Measurements from ENCODE around the gene TCF7L1. TPM values are rescaled to one million over a fixed set of nuclear protein-coding genes. Genes with fewer than 3 reads are reported as not detected.

The TCF7L1 gene
- total RNA-seq, 4 donors from 2014 or later = 2.1 to 14.0 (median 3.9) TPM

GRCh38 chr2:85255813-85256594, 122.8 kb downstream of the TCF7L1 start:
- ATAC-seq (ENCODE audit: low FRiP score) (peak; percentile 39), DNase-seq (ENCODE audit: low spot score) (no peak)

GRCh38 chr2:85257359-85257969, 124.3 kb downstream of the TCF7L1 start:
- DNase-seq (ENCODE audit: low spot score) = no peak
- peak; percentile 47 for ATAC-seq (ENCODE audit: low FRiP score)
- TF ChIP-seq CTCF (IDR thresholded peaks at IDR 0.05) = no peak

More at GRCh38 chr2:85255813-85256594, 122.8 kb downstream of the TCF7L1 start:
- no peak for TF ChIP-seq CTCF (IDR thresholded peaks at IDR 0.05)

GRCh38 chr2:85257970-85258605, 124.9 kb downstream of the TCF7L1 start:
- no peak for DNase-seq (ENCODE audit: low spot score)
- ATAC-seq (ENCODE audit: low FRiP score) = no peak
- no peak for TF ChIP-seq CTCF (IDR thresholded peaks at IDR 0.05)

GRCh38 chr2:85259101-85259590, 126.0 kb downstream of the TCF7L1 start:
- DNase-seq (ENCODE audit: low spot score) (no peak), ATAC-seq (ENCODE audit: low FRiP score) (no peak)
- TF ChIP-seq CTCF (IDR thresholded peaks at IDR 0.05) = no peak

GRCh38 chr2:85259879-85260278, 126.7 kb downstream of the TCF7L1 start:
- no peak for ATAC-seq (ENCODE audit: low FRiP score)
- no peak for DNase-seq (ENCODE audit: low spot score)

GRCh38 chr2:85263591-85263990, 130.4 kb downstream of the TCF7L1 start:
- DNase-seq (ENCODE audit: low spot score) (no peak), ATAC-seq (ENCODE audit: low FRiP score) (no peak)
- TF ChIP-seq CTCF (IDR thresholded peaks at IDR 0.05) = no peak

More at GRCh38 chr2:85259879-85260278, 126.7 kb downstream of the TCF7L1 start:
- no peak for TF ChIP-seq CTCF (IDR thresholded peaks at IDR 0.05)
